Activated T-helper 17 cell treated with anti-CD3 and anti-CD28 coated beads, Interleukin-2, amount 50 U/mL, for 72 hours (primary cell): ENCODE results near the gene PEX5L. TPM values are rescaled to one million over a fixed set of nuclear protein-coding genes. Genes with fewer than 3 reads are reported as not detected.
A peak's percentile ranks its signal among the peaks of the same experiment; 100 is the strongest.
"Not testable (repeated sequence)": the region's sequence is repeated elsewhere in the genome, so short reads cannot be mapped to it uniquely, and the experiment has no call there.

Source experiments
- ATAC-seq: fragments of 150-1000 bp; cut with Tn5 transposase; replicated peaks from 2 replicates; pipeline ENCODE4 v1.10.0; 2021; ENCODE audit warnings: mild to moderate bottlenecking, moderate library complexity
- H3K27ac Mint-ChIP-seq: one replicate; pipeline ENCODE4 v1.8.0; 2022; ENCODE audit warnings: mixed read lengths
- H3K27me3 Mint-ChIP-seq: one replicate; pipeline ENCODE4 v1.8.0; 2022; ENCODE audit warnings: mixed read lengths
- H3K36me3 Mint-ChIP-seq: one replicate; pipeline ENCODE4 v1.8.0; 2022; ENCODE audit warnings: low read depth, mild to moderate bottlenecking, mixed read lengths
- H3K4me1 Mint-ChIP-seq: one replicate; pipeline ENCODE4 v1.8.0; 2022; ENCODE audit warnings: mixed read lengths
- H3K4me3 Mint-ChIP-seq: one replicate; pipeline ENCODE4 v1.8.0; 2022; ENCODE audit warnings: mild to moderate bottlenecking, mixed read lengths
- H3K9me3 Mint-ChIP-seq: one replicate; pipeline ENCODE4 v1.8.0; 2022; ENCODE audit warnings: mixed read lengths
- total RNA-seq, 2 donors: library from RNA; stranded (reverse); gene quantifications; one replicate each; pipeline ENCODE4 v1.2.3, GENCODE V29; 2022

The PEX5L gene
- total RNA-seq = under 1 TPM; 0.08 to 0.41 TPM

DNA sequence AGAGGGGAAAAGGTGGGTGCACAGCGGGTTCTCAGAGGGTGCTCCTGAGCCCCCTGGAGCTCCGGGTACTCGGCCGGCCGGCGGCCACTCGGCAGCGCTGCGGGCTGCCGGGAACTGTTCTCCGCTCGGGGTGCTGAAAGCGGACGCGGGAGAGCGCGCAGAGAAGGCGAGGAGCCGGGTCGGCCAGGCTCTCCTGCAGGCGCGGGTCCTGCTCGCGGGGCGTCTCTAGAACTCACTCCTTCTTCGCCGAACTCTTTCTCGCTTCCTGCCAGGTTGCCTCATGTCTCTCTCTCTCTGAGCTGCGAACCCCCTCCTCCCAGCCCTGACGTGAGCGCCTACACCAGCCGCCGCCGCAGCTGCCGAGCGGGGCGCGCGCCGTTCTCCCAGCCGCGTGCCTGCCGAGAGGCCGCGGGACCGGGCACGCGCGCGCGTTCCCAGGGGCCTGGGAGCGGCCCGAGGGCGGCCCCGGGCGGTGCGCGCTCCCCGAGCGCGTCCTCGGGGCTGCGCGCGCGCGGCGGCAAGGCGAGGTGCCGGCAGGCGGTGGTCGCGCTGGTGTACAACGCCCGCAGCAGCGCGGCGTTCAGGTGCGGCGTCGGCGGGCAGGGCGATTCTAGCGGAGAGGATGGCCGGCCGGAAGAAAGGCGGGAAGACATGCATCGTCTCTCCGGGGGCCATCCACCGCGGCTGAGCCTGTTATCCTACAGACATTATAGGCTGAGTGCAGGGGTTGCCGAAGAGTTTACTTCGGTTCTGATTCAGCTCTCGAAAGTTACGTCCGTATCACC, at the start of gene PEX5L:
PEX5L (minus strand) TSS at position 267 of the 785 bp plus-strand sequence. CDS start 338 bp downstream, outside the sequence.
- H3K36me3 Mint-ChIP-seq = no peaks in the 10 kb centered on the region
- peak; percentile 26 for ATAC-seq
- H3K4me1 Mint-ChIP-seq = peaks cover 13% of the 10 kb centered on the region
- H3K4me3 Mint-ChIP-seq = peak within 1 kb of the TSS; percentile 61
- H3K27ac Mint-ChIP-seq = no peak within 1 kb of the TSS
- H3K27me3 Mint-ChIP-seq = peaks cover 55% of the 10 kb centered on the region
- H3K9me3 Mint-ChIP-seq = no peaks in the 10 kb centered on the region

DNA sequence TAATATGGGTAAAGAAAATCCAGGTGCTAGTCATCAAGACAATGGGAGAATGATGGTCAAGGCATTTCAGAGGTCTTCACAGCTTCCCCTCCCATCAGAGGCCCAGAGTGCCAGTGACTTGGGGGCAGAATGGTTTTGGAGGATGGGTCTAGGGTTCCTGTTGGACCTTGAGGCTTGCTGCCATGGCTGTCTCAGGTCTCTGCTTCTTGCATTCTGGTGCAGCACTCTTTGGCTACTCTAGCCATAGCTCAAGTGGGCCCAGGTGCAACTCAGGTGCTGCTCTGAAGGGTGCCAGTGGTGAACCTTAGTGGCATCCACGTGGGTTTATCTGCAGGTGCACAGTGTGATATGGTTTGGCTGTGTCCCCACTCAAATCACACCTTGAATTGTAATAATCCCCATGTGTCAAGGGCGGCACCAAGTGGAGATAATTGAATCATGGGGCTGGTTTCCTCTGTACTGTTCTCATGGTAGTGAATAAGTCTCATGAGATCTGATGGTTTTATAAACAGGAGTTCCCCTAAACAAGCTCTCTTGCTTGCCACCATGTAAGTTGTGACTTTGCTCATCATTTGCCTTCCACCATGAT, 48.5 kb upstream of the PEX5L start:
- no peak overlapping the region for H3K4me3 Mint-ChIP-seq
- ATAC-seq = no peak

GRCh38 chr3:180082699-180083098, 46.0 kb upstream of the PEX5L start:
- Mint-ChIP-seq H3K27me3 (no peaks in the 10 kb centered on the region), H3K27ac (no peak overlapping the region), H3K36me3 (no peaks in the 10 kb centered on the region), H3K4me1 (no peaks in the 10 kb centered on the region), H3K4me3 (no peak overlapping the region), H3K9me3 (no peaks in the 10 kb centered on the region)
- ATAC-seq = no peak

More for the DNA sequence above, 48.5 kb upstream of the PEX5L start:
- Mint-ChIP-seq H3K27me3 (no peaks in the 10 kb centered on the region), H3K36me3 (no peaks in the 10 kb centered on the region), H3K27ac (no peak overlapping the region), H3K4me1 (no peaks in the 10 kb centered on the region), H3K9me3 (no peaks in the 10 kb centered on the region)

DNA sequence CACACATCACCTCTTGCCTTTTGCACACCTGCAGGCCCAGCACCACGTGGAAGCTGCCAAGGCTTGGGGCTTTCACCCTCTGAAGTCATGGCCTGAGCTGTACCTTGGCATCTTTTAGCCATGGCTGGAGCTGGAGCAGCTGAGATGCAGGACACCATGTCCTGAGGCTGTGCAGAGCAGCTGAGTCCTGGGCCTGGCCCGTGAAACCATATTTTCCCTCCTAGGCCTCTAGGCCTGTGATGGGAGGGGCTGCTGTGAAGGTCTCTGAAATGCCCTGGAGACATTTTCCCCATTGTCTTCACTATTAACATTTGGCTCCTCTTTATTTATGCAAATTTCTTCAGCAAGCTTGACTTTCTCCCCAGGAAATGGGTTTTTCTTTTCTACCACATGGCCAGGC, 41.9 kb upstream of the PEX5L start:
- no peak overlapping the region for H3K4me3 Mint-ChIP-seq
- H3K9me3 Mint-ChIP-seq = no peaks in the 10 kb centered on the region
- no peak overlapping the region for H3K27ac Mint-ChIP-seq
- no peaks in the 10 kb centered on the region for H3K36me3 Mint-ChIP-seq
- no peaks in the 10 kb centered on the region for H3K27me3 Mint-ChIP-seq
- H3K4me1 Mint-ChIP-seq = no peaks in the 10 kb centered on the region
- no peak for ATAC-seq

- Mint-ChIP-seq H3K27me3 (no peaks in the 10 kb centered on the region), H3K27ac (no peak overlapping the region), H3K9me3 (no peaks in the 10 kb centered on the region), H3K4me3 (no peak overlapping the region), H3K4me1 (no peaks in the 10 kb centered on the region), H3K36me3 (no peaks in the 10 kb centered on the region)
- no peak for ATAC-seq
Measured at GRCh38 chr3:180073561-180073960, 36.8 kb upstream of the PEX5L start.

GRCh38 chr3:180072786-180073185, 36.0 kb upstream of the PEX5L start:
- no peak for ATAC-seq
- no peaks in the 10 kb centered on the region for H3K9me3 Mint-ChIP-seq
- H3K27ac Mint-ChIP-seq = no peak overlapping the region
- no peaks in the 10 kb centered on the region for H3K27me3 Mint-ChIP-seq
- no peaks in the 10 kb centered on the region for H3K4me1 Mint-ChIP-seq
- no peak overlapping the region for H3K4me3 Mint-ChIP-seq
- H3K36me3 Mint-ChIP-seq = no peaks in the 10 kb centered on the region

DNA sequence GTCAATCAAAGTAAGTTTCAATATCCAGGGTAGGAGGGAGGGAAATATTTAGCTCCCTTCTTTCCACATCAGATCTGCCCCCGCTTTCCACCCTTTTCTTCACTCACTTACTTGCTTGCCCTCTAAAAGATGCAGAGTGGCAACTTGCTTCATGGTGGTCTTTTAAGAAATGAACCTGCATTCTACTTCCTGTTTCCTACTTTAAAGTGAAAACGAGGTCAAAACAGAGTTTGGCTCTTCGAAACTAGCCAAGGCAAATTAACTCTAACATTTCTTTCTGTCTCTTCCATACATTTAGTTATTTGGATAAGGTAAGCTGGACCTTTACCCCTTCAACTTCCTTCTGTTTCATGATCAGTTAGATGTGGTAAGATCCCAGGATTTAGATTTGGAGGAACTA, 34.2 kb upstream of the PEX5L start:
- H3K36me3 Mint-ChIP-seq = no peaks in the 10 kb centered on the region
- no peak overlapping the region for H3K27ac Mint-ChIP-seq
- H3K4me1 Mint-ChIP-seq = no peaks in the 10 kb centered on the region
- no peaks in the 10 kb centered on the region for H3K9me3 Mint-ChIP-seq
- no peaks in the 10 kb centered on the region for H3K27me3 Mint-ChIP-seq
- no peak overlapping the region for H3K4me3 Mint-ChIP-seq
- ATAC-seq = no peak

DNA sequence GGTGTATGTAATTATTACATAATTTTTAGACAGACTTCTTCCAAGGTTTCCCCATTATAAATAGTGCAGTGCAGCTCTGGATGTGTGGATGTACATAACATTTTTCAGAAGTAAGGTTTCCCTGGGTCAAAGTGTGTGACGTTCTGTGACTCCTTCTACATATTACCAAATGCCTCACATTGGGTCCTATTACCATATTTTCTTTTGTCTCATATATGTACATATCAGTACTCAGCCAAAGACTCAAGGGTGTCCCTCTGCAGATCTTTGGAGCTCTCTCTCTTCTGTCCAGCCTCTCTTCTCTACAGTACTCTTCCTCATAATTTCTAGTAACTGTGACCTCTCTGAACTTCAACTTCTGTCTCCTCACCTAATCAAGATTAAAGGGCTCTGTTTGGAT, 31.3 kb upstream of the PEX5L start:
- ATAC-seq = no peak
- H3K4me3 Mint-ChIP-seq = no peak overlapping the region
- no peaks in the 10 kb centered on the region for H3K36me3 Mint-ChIP-seq
- peaks cover 3% of the 10 kb centered on the region for H3K27me3 Mint-ChIP-seq
- no peak overlapping the region for H3K27ac Mint-ChIP-seq
- no peaks in the 10 kb centered on the region for H3K9me3 Mint-ChIP-seq
- H3K4me1 Mint-ChIP-seq = no peaks in the 10 kb centered on the region

DNA sequence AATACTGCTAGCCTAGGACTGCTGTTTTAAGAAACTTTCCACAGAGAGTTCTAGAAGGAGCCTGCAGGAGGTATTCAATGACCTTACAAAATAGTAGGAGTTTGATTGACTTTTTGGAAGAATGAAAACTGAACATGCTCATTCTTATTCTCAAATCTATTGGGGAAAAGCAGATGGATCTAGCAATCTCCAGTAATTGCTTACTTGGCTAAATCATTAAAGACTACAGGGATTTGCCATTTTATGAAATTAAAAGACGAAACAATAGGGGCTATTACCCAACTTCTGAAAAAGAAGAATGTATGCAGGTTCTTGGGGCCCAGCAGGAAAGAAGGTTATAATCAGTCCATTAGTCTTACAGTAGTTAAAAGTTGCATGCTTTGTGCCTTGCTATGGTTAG, 29.9 kb upstream of the PEX5L start:
- Mint-ChIP-seq H3K27me3 (peaks cover 3% of the 10 kb centered on the region), H3K9me3 (no peaks in the 10 kb centered on the region), H3K36me3 (no peaks in the 10 kb centered on the region), H3K4me1 (no peaks in the 10 kb centered on the region), H3K4me3 (no peak overlapping the region), H3K27ac (no peak overlapping the region)
- no peak for ATAC-seq

DNA sequence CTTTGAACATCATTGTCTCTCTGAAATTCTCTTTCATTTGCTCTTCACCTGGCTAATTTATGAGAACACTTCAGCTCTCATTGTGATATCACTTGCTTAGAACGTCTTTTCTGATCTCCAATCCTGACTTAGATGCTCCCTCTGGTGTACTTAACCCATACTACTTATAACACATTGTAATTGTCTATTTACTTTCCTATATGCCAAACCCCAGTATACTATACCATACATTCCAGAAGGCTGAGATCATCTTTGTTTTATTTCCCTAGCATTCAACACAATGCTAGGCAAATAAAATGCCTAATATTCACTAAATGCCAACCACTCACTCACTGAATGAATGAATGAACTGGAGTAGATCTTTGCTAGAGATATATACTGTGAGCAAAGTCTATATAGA, 27.0 kb upstream of the PEX5L start:
- Mint-ChIP-seq H3K9me3 (no peaks in the 10 kb centered on the region), H3K27ac (no peak overlapping the region), H3K4me3 (no peak overlapping the region), H3K4me1 (no peaks in the 10 kb centered on the region), H3K27me3 (peaks cover 3% of the 10 kb centered on the region), H3K36me3 (no peaks in the 10 kb centered on the region)
- ATAC-seq = no peak

GRCh38 chr3:180062771-180063170, 26.0 kb upstream of the PEX5L start:
- ATAC-seq = no peak
- Mint-ChIP-seq H3K4me3 (no peak overlapping the region), H3K27me3 (peaks cover 3% of the 10 kb centered on the region), H3K4me1 (no peaks in the 10 kb centered on the region), H3K36me3 (no peaks in the 10 kb centered on the region), H3K9me3 (no peaks in the 10 kb centered on the region), H3K27ac (no peak overlapping the region)

GRCh38 chr3:180059356-180059755, 22.6 kb upstream of the PEX5L start:
- H3K4me3 Mint-ChIP-seq = no peak overlapping the region
- no peaks in the 10 kb centered on the region for H3K27me3 Mint-ChIP-seq
- no peak for ATAC-seq
- H3K36me3 Mint-ChIP-seq = no peaks in the 10 kb centered on the region
- H3K9me3 Mint-ChIP-seq = no peaks in the 10 kb centered on the region
- no peak overlapping the region for H3K27ac Mint-ChIP-seq
- no peaks in the 10 kb centered on the region for H3K4me1 Mint-ChIP-seq

- no peak overlapping the region for H3K27ac Mint-ChIP-seq
- no peaks in the 10 kb centered on the region for H3K36me3 Mint-ChIP-seq
- no peaks in the 10 kb centered on the region for H3K9me3 Mint-ChIP-seq
- ATAC-seq = no peak
- H3K4me1 Mint-ChIP-seq = no peaks in the 10 kb centered on the region
- no peaks in the 10 kb centered on the region for H3K27me3 Mint-ChIP-seq
- no peak overlapping the region for H3K4me3 Mint-ChIP-seq
Measured at GRCh38 chr3:180058238-180058637, 21.5 kb upstream of the PEX5L start.

DNA sequence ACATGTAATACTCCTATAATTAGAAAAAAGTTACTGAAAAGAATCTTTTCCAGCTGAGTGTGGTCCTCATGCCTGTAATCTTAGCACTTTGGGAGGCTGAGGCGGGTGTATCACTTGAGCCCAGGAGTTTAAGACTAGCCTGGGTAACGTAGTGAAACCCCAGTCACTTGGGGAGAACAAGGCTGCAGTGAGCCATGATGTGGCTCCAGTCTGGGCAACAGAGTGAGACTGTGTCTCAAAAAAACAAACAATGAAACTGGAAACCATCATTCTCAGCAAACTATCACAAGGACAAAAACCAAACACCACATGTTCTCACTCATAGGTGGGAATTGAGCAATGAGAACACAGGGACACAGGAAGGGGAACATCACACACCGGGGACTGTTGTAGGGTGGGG, 18.9 kb upstream of the PEX5L start:
- H3K4me1 Mint-ChIP-seq, H3K27me3 Mint-ChIP-seq, ATAC-seq, H3K36me3 Mint-ChIP-seq, H3K4me3 Mint-ChIP-seq, H3K9me3 Mint-ChIP-seq, H3K27ac Mint-ChIP-seq: not testable (repeated sequence)

- H3K4me1 Mint-ChIP-seq = no peaks in the 10 kb centered on the region
- H3K27me3 Mint-ChIP-seq = peaks cover 4% of the 10 kb centered on the region
- no peak overlapping the region for H3K27ac Mint-ChIP-seq
- H3K9me3 Mint-ChIP-seq = no peaks in the 10 kb centered on the region
- H3K36me3 Mint-ChIP-seq = no peaks in the 10 kb centered on the region
- no peak overlapping the region for H3K4me3 Mint-ChIP-seq
- no peak for ATAC-seq
Measured at GRCh38 chr3:180049391-180049790, 12.7 kb upstream of the PEX5L start.
